Mesenchymal stem cell (in vitro differentiated cells and primary cell): Measurements from ENCODE around the gene ARAP2.

Experiments
- DNase-seq: peaks from one replicate; pipeline ENCODE4 v3.0.0-alpha.2; 2013
- H2AFZ ChIP-seq: one replicate; pipeline ENCODE4 v1.6.1; 2013; ENCODE audit warnings: low read depth, mild to moderate bottlenecking, control low read depth, inconsistent platforms, low read length, moderate library complexity
- H2AK5ac ChIP-seq: 2 replicates; pipeline ENCODE4 v1.6.1; 2013; ENCODE audit warnings: low read length, moderate library complexity, mild to moderate bottlenecking, inconsistent platforms; ENCODE audit not compliant: severe bottlenecking
- H2BK120ac ChIP-seq: one replicate; pipeline ENCODE4 v1.6.1; 2013; ENCODE audit warnings: low read depth, mild to moderate bottlenecking, inconsistent platforms, low read length, moderate library complexity
- H2BK12ac ChIP-seq, 2 experiments: one replicate each; pipeline ENCODE4 v1.6.1; 2013; ENCODE audit warnings: inconsistent platforms in 2 of 2, low read length in 2 of 2, mild to moderate bottlenecking in 2 of 2, moderate library complexity in 2 of 2, control low read depth in 1 of 2
- H2BK15ac ChIP-seq: one replicate; pipeline ENCODE4 v1.6.1; 2013; ENCODE audit warnings: mild to moderate bottlenecking, low read depth, inconsistent platforms; ENCODE audit not compliant: poor library complexity, severe bottlenecking
- H2BK5ac ChIP-seq: 2 replicates; pipeline ENCODE4 v1.6.1; 2013; ENCODE audit warnings: low read depth, mild to moderate bottlenecking, low read length, control low read depth, inconsistent platforms; ENCODE audit not compliant: poor library complexity, severe bottlenecking
- H3K14ac ChIP-seq, 2 experiments: one replicate each; pipeline ENCODE4 v1.6.1; 2013; ENCODE audit warnings: inconsistent platforms in 2 of 2, low read length in 2 of 2, control low read depth in 1 of 2, mild to moderate bottlenecking in 1 of 2, moderate library complexity in 1 of 2
- H3K18ac ChIP-seq, 2 experiments: one replicate each; pipeline ENCODE4 v1.6.1; 2013; ENCODE audit warnings: inconsistent platforms in 2 of 2, low read length in 2 of 2, control low read depth in 1 of 2, low read depth in 1 of 2, mild to moderate bottlenecking in 1 of 2
- H3K23ac ChIP-seq, 2 experiments: one replicate each; pipeline ENCODE4 v1.6.1; 2013; ENCODE audit warnings: inconsistent platforms in 2 of 2, low read length in 2 of 2, mild to moderate bottlenecking in 2 of 2, moderate library complexity in 2 of 2, control low read depth in 1 of 2
- H3K27ac ChIP-seq: 2 replicates; pipeline ENCODE4 v1.5.1; 2013; ENCODE audit warnings: mild to moderate bottlenecking, moderate library complexity, low read length, control low read depth, inconsistent platforms; ENCODE audit not compliant: poor library complexity, severe bottlenecking
- H3K27me3 ChIP-seq, 2 experiments: 2 replicates each; pipeline versions ENCODE4 v1.6.1 to v1.7.0; 2013; ENCODE audit warnings: low read length in 2 of 2, mild to moderate bottlenecking in 2 of 2, moderate library complexity in 2 of 2, control low read depth in 1 of 2, inconsistent platforms in 1 of 2; ENCODE audit not compliant: control insufficient read depth in 1 of 2, insufficient read depth in 1 of 2
- H3K36me3 ChIP-seq, 2 experiments: 2 replicates each; pipeline versions ENCODE4 v1.6.1 to v1.7.0; 2013; ENCODE audit warnings: low read length in 2 of 2, control low read depth in 1 of 2, inconsistent platforms in 1 of 2, low read depth in 1 of 2, mild to moderate bottlenecking in 1 of 2; ENCODE audit not compliant: insufficient read depth in 2 of 2, control insufficient read depth in 1 of 2
- H3K4ac ChIP-seq, 2 experiments: one replicate each; pipeline ENCODE4 v1.6.1; 2013; ENCODE audit warnings: inconsistent platforms in 2 of 2, low read length in 2 of 2, mild to moderate bottlenecking in 2 of 2, moderate library complexity in 2 of 2, control low read depth in 1 of 2, low read depth in 1 of 2
- H3K4me1 ChIP-seq: 2 replicates; pipeline ENCODE4 v1.6.1; 2013; ENCODE audit warnings: low read depth, low read length, control low read depth; ENCODE audit not compliant: control insufficient read depth, insufficient read depth
- H3K4me2 ChIP-seq: 2 replicates; pipeline ENCODE4 v1.6.1; 2013; ENCODE audit warnings: low read length, mild to moderate bottlenecking, inconsistent platforms; ENCODE audit not compliant: poor library complexity, severe bottlenecking
- H3K4me3 ChIP-seq, 2 experiments: 2 replicates each; pipeline versions ENCODE4 v1.5.1 to v1.7.0; 2013; ENCODE audit warnings: low read length in 2 of 2, mild to moderate bottlenecking in 2 of 2, control low read depth in 1 of 2, low read depth in 1 of 2; ENCODE audit not compliant: insufficient read depth in 1 of 2
- H3K79me1 ChIP-seq: replicated peaks from 2 replicates; pipeline ENCODE4 v1.6.1; 2013; ENCODE audit warnings: mild to moderate bottlenecking, control low read depth, low read length, inconsistent platforms; ENCODE audit not compliant: poor library complexity, severe bottlenecking
- H3K9ac ChIP-seq: 2 replicates; pipeline ENCODE4 v1.7.0; 2013; ENCODE audit warnings: mild to moderate bottlenecking, low read length, moderate library complexity
- H3K9me3 ChIP-seq: 2 replicates; pipeline ENCODE4 v1.7.0; 2013; ENCODE audit warnings: mild to moderate bottlenecking, low read length; ENCODE audit not compliant: control insufficient read depth
- H4K8ac ChIP-seq: one replicate; pipeline ENCODE4 v1.6.1; 2013; ENCODE audit warnings: inconsistent platforms, mild to moderate bottlenecking, low read length, moderate library complexity
- H4K91ac ChIP-seq: one replicate; pipeline ENCODE4 v1.6.1; 2013; ENCODE audit warnings: mild to moderate bottlenecking, low read length, inconsistent platforms
- WGBS: methylation state at CpG from one replicate; pipeline ENCODE4 v1.1.7; 2013; ENCODE audit warnings: mixed read lengths; 5-methylcytosine and 5-hydroxymethylcytosine counted together

ARAP2 gene

GRCh38 chr4:36277533-36277932 lies 33.2 kb upstream of the ARAP2 start:
- no peak overlapping the region for H3K18ac ChIP-seq
- no peak overlapping the region for H2BK12ac ChIP-seq
- H3K14ac ChIP-seq = no peak overlapping the region
- H3K4ac ChIP-seq = no peak overlapping the region
- no peaks in the 10 kb centered on the region for H3K9me3 ChIP-seq
- H3K27ac ChIP-seq = no peak overlapping the region
- no peak overlapping the region for H4K91ac ChIP-seq
- H3K36me3 ChIP-seq = no peaks in the 10 kb centered on the region
- H3K4me1 ChIP-seq = no peaks in the 10 kb centered on the region
- H2BK15ac ChIP-seq = no peak overlapping the region
- 84% methylated on average over 3 of the region's 4 CpGs for whole genome bisulfite sequencing
- no peak overlapping the region for H2BK120ac ChIP-seq
- H4K8ac ChIP-seq = no peak overlapping the region
- no peak overlapping the region for H3K4me2 ChIP-seq
- no peak overlapping the region for H2AK5ac ChIP-seq
- no peak overlapping the region for H3K9ac ChIP-seq
- no peak for DNase-seq
- H3K23ac ChIP-seq = no peak overlapping the region
- H3K27me3 ChIP-seq = no peaks in the 10 kb centered on the region
- H3K79me1 ChIP-seq = no peaks in the 10 kb centered on the region
- H2BK5ac ChIP-seq = no peak overlapping the region
- no peak overlapping the region for H3K4me3 ChIP-seq
- no peak overlapping the region for H2AFZ ChIP-seq

- Histone ChIP-seq H4K91ac (no peak overlapping the region), H4K8ac (no peak overlapping the region), H2BK5ac (no peak overlapping the region), H3K14ac (no peak overlapping the region), H2AK5ac (no peak overlapping the region), H3K79me1 (no peaks in the 10 kb centered on the region), H3K18ac (no peak overlapping the region), H3K9me3 (no peaks in the 10 kb centered on the region), H2AFZ (no peak overlapping the region), H2BK15ac (no peak overlapping the region), H3K4me1 (no peaks in the 10 kb centered on the region), H2BK120ac (no peak overlapping the region), H2BK12ac (no peak overlapping the region), H3K4me2 (no peak overlapping the region), H3K23ac (no peak overlapping the region), H3K27me3 (no peaks in the 10 kb centered on the region), H3K4ac (no peak overlapping the region), H3K36me3 (no peaks in the 10 kb centered on the region), H3K4me3 (no peak overlapping the region), H3K9ac (no peak overlapping the region), H3K27ac (no peak overlapping the region)
- no peak for DNase-seq
- WGBS = 83% methylated on average over 2 of the region's 4 CpGs
Measured at GRCh38 chr4:36274158-36274557, 29.8 kb upstream of the ARAP2 start.

- WGBS = 91% methylated on average over 3 of the region's 4 CpGs
- no peaks in the 10 kb centered on the region for H3K79me1 ChIP-seq
- no peak overlapping the region for H2BK5ac ChIP-seq
- no peak overlapping the region for H2BK12ac ChIP-seq
- no peaks in the 10 kb centered on the region for H3K9me3 ChIP-seq
- H3K27me3 ChIP-seq = no peaks in the 10 kb centered on the region
- H2BK120ac ChIP-seq = no peak overlapping the region
- H3K4me1 ChIP-seq = no peaks in the 10 kb centered on the region
- no peak overlapping the region for H3K4ac ChIP-seq
- no peak overlapping the region for H3K4me3 ChIP-seq
- H3K23ac ChIP-seq = no peak overlapping the region
- no peak overlapping the region for H2BK15ac ChIP-seq
- no peak for DNase-seq
- H3K27ac ChIP-seq = no peak overlapping the region
- H4K8ac ChIP-seq = no peak overlapping the region
- H4K91ac ChIP-seq = no peak overlapping the region
- H3K4me2 ChIP-seq = no peak overlapping the region
- H3K18ac ChIP-seq = no peak overlapping the region
- H3K14ac ChIP-seq = no peak overlapping the region
- no peak overlapping the region for H3K9ac ChIP-seq
- no peaks in the 10 kb centered on the region for H3K36me3 ChIP-seq
- H2AK5ac ChIP-seq = no peak overlapping the region
- no peak overlapping the region for H2AFZ ChIP-seq
Measured at GRCh38 chr4:36273276-36273675, 29.0 kb upstream of the ARAP2 start.

- no peak overlapping the region for H2BK5ac ChIP-seq
- H4K91ac ChIP-seq = no peak overlapping the region
- no peak overlapping the region for H3K4me3 ChIP-seq
- H3K27me3 ChIP-seq = no peaks in the 10 kb centered on the region
- no peaks in the 10 kb centered on the region for H3K36me3 ChIP-seq
- no peak overlapping the region for H3K4me2 ChIP-seq
- H3K27ac ChIP-seq = no peak overlapping the region
- H2AK5ac ChIP-seq = no peak overlapping the region
- no peaks in the 10 kb centered on the region for H3K79me1 ChIP-seq
- H3K4ac ChIP-seq = no peak overlapping the region
- H3K4me1 ChIP-seq = no peaks in the 10 kb centered on the region
- H3K9me3 ChIP-seq = no peaks in the 10 kb centered on the region
- H2BK12ac ChIP-seq = no peak overlapping the region
- H3K18ac ChIP-seq = no peak overlapping the region
- 78% methylated on average over 4 of the region's 5 CpGs for WGBS
- H3K23ac ChIP-seq = no peak overlapping the region
- H2BK15ac ChIP-seq = no peak overlapping the region
- H4K8ac ChIP-seq = no peak overlapping the region
- no peak overlapping the region for H3K9ac ChIP-seq
- H3K14ac ChIP-seq = no peak overlapping the region
- no peak overlapping the region for H2AFZ ChIP-seq
- DNase-seq = no peak
- no peak overlapping the region for H2BK120ac ChIP-seq
Measured at GRCh38 chr4:36269533-36270173, 25.3 kb upstream of the ARAP2 start.
